ENCODE data around the gene RESF1. TPM values are rescaled to one million over a fixed set of nuclear protein-coding genes. Genes with fewer than 3 reads are reported as not detected.

Gene RESF1
- total and polyA plus RNA-seq, 2 donors (not counting 3 experiments of a cell fraction or from before 2014, with no cell fraction given) = 40.3 to 70.0 TPM

DNA sequence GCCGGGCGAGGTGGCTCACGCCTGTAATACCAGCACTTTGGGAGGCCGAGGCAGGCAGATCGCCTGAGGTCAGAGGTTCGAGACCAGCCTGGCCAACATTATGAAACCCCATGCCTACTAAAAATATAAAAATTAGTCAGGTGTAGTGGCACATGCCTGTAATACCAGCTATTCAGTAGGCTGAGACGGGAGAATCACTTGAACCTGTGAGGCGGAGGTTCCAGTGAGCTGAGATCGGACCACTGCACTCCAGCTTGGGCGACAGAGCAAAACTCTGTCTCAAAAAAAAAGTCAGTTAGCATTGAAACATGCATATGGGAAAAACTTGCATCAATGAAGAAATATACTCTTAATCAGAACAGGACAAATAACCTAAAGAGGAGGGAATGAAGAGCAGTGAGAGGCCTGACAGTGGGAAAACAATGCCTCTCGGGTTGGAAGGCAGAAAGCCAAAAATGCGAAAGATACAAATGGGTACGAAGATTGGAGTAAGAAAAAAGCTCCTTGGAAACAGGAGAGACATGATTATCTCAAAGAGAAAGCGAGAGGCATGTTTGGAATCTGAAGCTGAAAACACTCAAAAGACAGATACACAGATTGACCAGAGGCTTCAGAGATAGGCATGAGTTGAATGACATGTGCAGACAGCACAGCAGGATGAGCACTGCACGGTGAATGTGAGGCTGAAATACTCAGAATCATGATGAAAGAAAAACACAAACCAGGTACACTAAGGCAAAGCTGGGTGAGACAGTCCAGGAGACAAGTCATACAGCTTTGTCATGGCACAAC is 30.6 kb downstream of the RESF1 start:
- Histone ChIP-seq H3K27me3 (ENCODE audit: control insufficient read depth in 2 of 2, insufficient read depth in 2 of 2, low read length in 2 of 2) (no peaks in the 10 kb centered on the region), H3K36me3 (ENCODE audit: control insufficient read depth in 2 of 2, extremely low read depth in 1 of 2, insufficient read depth in 2 of 2, low read length in 2 of 2) (peaks cover 0 to 3% of the 10 kb centered on the region in 2 experiments), H3K27ac (ENCODE audit: insufficient read depth, low read depth, low read length) (no peak overlapping the region), H3K4me1 (ENCODE audit: control insufficient read depth, extremely low read depth, insufficient read depth, low read length) (no peaks in the 10 kb centered on the region), H4K20me1 (replicated peaks; ENCODE audit: control insufficient read depth, extremely low read depth, insufficient read depth, low read length) (no peaks in the 10 kb centered on the region), H2AFZ (ENCODE audit: low read depth, low read length) (no peak overlapping the region), H3K9me3 (replicated peaks; ENCODE audit: control insufficient read depth, insufficient read depth, low read length) (no peaks in the 10 kb centered on the region), H3K4me2 (ENCODE audit: insufficient read depth, low read length) (no peak overlapping the region), H3K4me3 (replicated peaks in 1 of 3; ENCODE audit: insufficient read depth in 1 of 3, low read depth in 1 of 3, low read length in 3 of 3) (no peak overlapping the region), H3K79me2 (ENCODE audit: control insufficient read depth, insufficient read depth, low read length) (no peaks in the 10 kb centered on the region), H3K9ac (replicated peaks; ENCODE audit: extremely low read depth, insufficient read depth, low read length) (no peak overlapping the region), H3K9me1 (replicated peaks; ENCODE audit: control insufficient read depth, extremely low read depth, insufficient read depth, low read length) (no peaks in the 10 kb centered on the region)
- no TSS peak for BruUV-seq (replicated peaks)
- no peak for TF ChIP-seq JUN (IDR thresholded peaks at IDR 0.05; ENCODE audit: borderline replicate concordance, insufficient read depth, insufficient read length, low read depth)
- TF ChIP-seq MYC (IDR thresholded peaks at IDR 0.05; ENCODE audit: low read depth, low read length) = no peak
- no peak for TF ChIP-seq POLR2A (IDR thresholded peaks at IDR 0.05; ENCODE audit: low read depth, low read length)
- no peak for TF ChIP-seq CTCF (IDR thresholded peaks at IDR 0.05; ENCODE audit: extremely low read depth in 1 of 2, insufficient read depth in 1 of 2, low read depth in 1 of 2, low read length in 2 of 2)
- no peak for TF ChIP-seq EZH2 (IDR thresholded peaks at IDR 0.05; ENCODE audit: borderline replicate concordance, low read depth, low read length, severe bottlenecking)
- TF ChIP-seq FOS (IDR thresholded peaks at IDR 0.05; ENCODE audit: borderline replicate concordance, insufficient read depth, low read length) = no peak
- intact Hi-C loops (cut with micrococcal nuclease) = loop anchor here (5.0 kb wide), 1 partner anchor 307 kb away; no protein-coding TSS in a partner anchor
- ChIA-PET POLR2A (no interaction called here), CTCF (interaction anchor here (1.0 kb wide), 1 partner anchor 337 kb away, joined by 3 read pairs; no protein-coding TSS in a partner anchor)
- FAIRE-seq (peak; percentile 18), DNase-seq (ENCODE audit: low read depth, low spot score) (no peak)
- dilution Hi-C loops (cut with MboI; ENCODE audit: extremely low pct_ligation_motif_present, low sequenced_read_pairs) = no loop called here
